Neural cell (in vitro differentiated cells): ENCODE data around the gene PRXL2B. TPM values are rescaled to one million over a fixed set of nuclear protein-coding genes. Genes with fewer than 3 reads are reported as not detected.

Experiments
- H2AFZ ChIP-seq: fragments of 200-600, 300-800 bp; sonication (generic), shearing (Covaris generic); 2 replicates; pipeline ENCODE4 v1.6.0; 2014; ENCODE audit warnings: low read depth, mild to moderate bottlenecking, antibody characterized with exemption, low read length, moderate library complexity
- H3F3A ChIP-seq: fragments of 200-600 bp; shearing (Covaris generic); 2 replicates; pipeline ENCODE4 v1.6.1; 2016; ENCODE audit warnings: mild to moderate bottlenecking, moderate library complexity, mixed read lengths, antibody characterized with exemption, low read length; ENCODE audit not compliant: insufficient read depth, poor library complexity, severe bottlenecking
- H3K27ac ChIP-seq: fragments of 200-600, 300-800 bp; sonication (generic), shearing (Covaris generic); 2 replicates; pipeline ENCODE4 v1.5.1; 2014; ENCODE audit warnings: mild to moderate bottlenecking, low read length, moderate library complexity
- H3K27me3 ChIP-seq: fragments of 300-800, 200-600 bp; sonication (generic), shearing (Covaris generic); 2 replicates; pipeline ENCODE4 v1.6.0; 2014; ENCODE audit warnings: mild to moderate bottlenecking, low read depth, low read length, moderate library complexity; ENCODE audit not compliant: insufficient read depth
- H3K36me3 ChIP-seq: fragments of 300-800, 200-600 bp; sonication (generic), shearing (Covaris generic); 2 replicates; pipeline ENCODE4 v1.5.1; 2014; ENCODE audit warnings: mild to moderate bottlenecking, antibody characterized with exemption, low read length, moderate library complexity; ENCODE audit not compliant: insufficient read depth
- H3K4me2 ChIP-seq: fragments of 300-800, 200-600 bp; sonication (generic), shearing (Covaris generic); 2 replicates; pipeline ENCODE4 v1.6.0; 2014; ENCODE audit warnings: mild to moderate bottlenecking, low read length
- H3K4me3 ChIP-seq: fragments of 300-800, 200-600 bp; sonication (generic), shearing (Covaris generic); 2 replicates; pipeline ENCODE4 v1.5.1; 2014; ENCODE audit warnings: mild to moderate bottlenecking, low read length, moderate library complexity
- H3K79me2 ChIP-seq: fragments of 200-600 bp; shearing (Covaris generic); replicated peaks from 2 replicates; pipeline ENCODE4 v1.6.0; 2014; ENCODE audit warnings: mild to moderate bottlenecking, low read length, moderate library complexity; ENCODE audit not compliant: insufficient read depth
- H3K9ac ChIP-seq: fragments of 300-800, 200-600 bp; sonication (generic), shearing (Covaris generic); 2 replicates; pipeline ENCODE4 v1.6.1; 2016; ENCODE audit warnings: mild to moderate bottlenecking, low read length, mixed read lengths
- H3K9me2 ChIP-seq: fragments of 200-600 bp; shearing (Covaris generic); 2 replicates; pipeline ENCODE4 v1.6.1; 2016; ENCODE audit warnings: mild to moderate bottlenecking, low read length, mixed read lengths; ENCODE audit not compliant: insufficient read depth
- H3K9me3 ChIP-seq: fragments of 200-600, 300-800 bp; sonication (generic), shearing (Covaris generic); 2 replicates; pipeline ENCODE4 v1.6.1; 2016; ENCODE audit warnings: mild to moderate bottlenecking, mixed run types, low read length, moderate library complexity, mixed read lengths
- H4K20me1 ChIP-seq: fragments of 200-600 bp; shearing (Covaris generic); 2 replicates; pipeline ENCODE4 v1.6.1; 2016; ENCODE audit warnings: mild to moderate bottlenecking, mixed run types; ENCODE audit not compliant: insufficient read depth
- EP300 ChIP-seq: fragments of 450-650 bp; conservative IDR thresholded peaks from 2 replicates; pipeline ENCODE4 v1.6.1; 2014; ENCODE audit warnings: antibody characterized with exemption, mild to moderate bottlenecking, moderate library complexity; ENCODE audit not compliant: poor library complexity, severe bottlenecking
- EZH2 ChIP-seq: fragments of 200-600, 300-800 bp; shearing (Covaris generic), sonication (generic); IDR thresholded peaks from 2 replicates; pipeline ENCODE4 v1.6.1; 2014; ENCODE audit warnings: antibody characterized with exemption, low read length, borderline replicate concordance, mild to moderate bottlenecking; ENCODE audit not compliant: insufficient read depth, poor library complexity, severe bottlenecking
- MXI1 ChIP-seq: fragments of 450-650 bp; conservative IDR thresholded peaks from 2 replicates; pipeline ENCODE4 v1.6.1; 2014; ENCODE audit warnings: antibody characterized with exemption, mild to moderate bottlenecking; ENCODE audit not compliant: poor library complexity, severe bottlenecking
- POLR2AphosphoS5 ChIP-seq: IDR thresholded peaks from 2 replicates; pipeline ENCODE4 v1.6.1; 2012
- RAD21 ChIP-seq: fragments of 450-650 bp; conservative IDR thresholded peaks from 2 replicates; pipeline ENCODE4 v1.6.1; 2014; ENCODE audit warnings: antibody characterized with exemption, mild to moderate bottlenecking, moderate library complexity
- SMC3 ChIP-seq: fragments of 450-650 bp; conservative IDR thresholded peaks from 2 replicates; pipeline ENCODE4 v1.6.1; 2014; ENCODE audit warnings: antibody characterized with exemption, mild to moderate bottlenecking, moderate library complexity; ENCODE audit not compliant: poor library complexity
- TAF1 ChIP-seq: IDR thresholded peaks from 2 replicates; pipeline ENCODE4 v1.6.1; 2012; ENCODE audit warnings: low read depth
- polyA plus RNA-seq: library from polyadenylated mRNA; depleted of rRNA; stranded (reverse); fragments of >200 nt; gene quantifications from 2 replicates; pipeline ENCODE4 v1.2.3, GENCODE V29; 2014
- TF ChIP-seq, protein P1 (sequence below): IDR thresholded peaks from 2 replicates; pipeline ENCODE4 v1.6.1; 2012; ENCODE audit warnings: borderline replicate concordance
- TF ChIP-seq, protein P2 (sequence below): fragments of 450-650 bp; IDR thresholded peaks from 2 replicates; pipeline ENCODE4 v1.5.1; 2014; ENCODE audit warnings: antibody characterized with exemption, mild to moderate bottlenecking, moderate library complexity; ENCODE audit not compliant: poor library complexity, severe bottlenecking

Gene PRXL2B
- polyA plus RNA-seq, 1 donor from 2014 or later = 29.0 TPM

DNA sequence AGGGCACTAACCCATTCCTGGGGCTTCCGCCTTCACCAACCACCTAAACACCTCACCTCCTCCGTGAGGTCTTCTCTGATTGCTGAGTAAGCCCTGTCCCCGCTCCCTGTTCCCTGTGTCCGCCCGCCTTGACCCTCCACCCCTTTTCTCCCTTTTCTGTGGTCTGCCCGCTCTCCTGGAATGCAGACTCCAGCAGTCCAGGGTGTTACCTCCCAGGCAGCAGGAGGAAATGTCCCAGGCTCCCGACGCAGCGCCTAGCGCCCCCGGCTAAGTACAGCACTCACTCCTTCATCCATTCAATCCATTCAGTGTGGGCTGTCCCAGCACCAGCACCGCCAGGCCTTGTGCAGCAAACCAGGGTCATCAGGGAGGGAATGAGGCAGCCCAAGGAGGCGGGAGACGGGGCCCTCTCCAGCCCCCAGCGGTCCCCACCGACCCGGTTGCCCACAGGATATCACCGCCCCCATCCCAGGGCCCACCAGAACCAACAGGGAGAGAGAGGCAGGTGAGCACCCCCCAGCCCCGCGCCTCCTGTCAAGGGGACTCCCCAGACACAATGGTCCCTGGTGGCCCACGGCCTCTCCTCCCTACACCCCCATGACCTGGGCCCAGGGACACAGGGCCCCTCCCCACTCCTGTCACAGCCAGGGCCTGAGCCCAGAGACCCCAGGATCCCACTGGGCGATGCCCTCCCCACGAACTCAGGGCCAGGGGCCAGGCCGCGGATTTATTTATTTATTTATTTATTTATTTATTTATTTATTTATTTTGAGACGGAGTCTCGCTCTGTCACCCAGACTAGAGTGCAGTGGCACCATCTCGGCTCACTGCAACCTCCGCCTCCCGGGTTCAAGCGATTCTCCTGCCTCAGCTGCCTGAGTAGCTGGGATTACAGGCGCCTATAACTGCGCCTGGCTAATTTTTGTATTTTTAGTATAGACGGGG, 20.2 kb upstream of the PRXL2B start:
- no peaks in the 10 kb centered on the region for H3K27me3 ChIP-seq
- TF ChIP-seq, protein P1, sequence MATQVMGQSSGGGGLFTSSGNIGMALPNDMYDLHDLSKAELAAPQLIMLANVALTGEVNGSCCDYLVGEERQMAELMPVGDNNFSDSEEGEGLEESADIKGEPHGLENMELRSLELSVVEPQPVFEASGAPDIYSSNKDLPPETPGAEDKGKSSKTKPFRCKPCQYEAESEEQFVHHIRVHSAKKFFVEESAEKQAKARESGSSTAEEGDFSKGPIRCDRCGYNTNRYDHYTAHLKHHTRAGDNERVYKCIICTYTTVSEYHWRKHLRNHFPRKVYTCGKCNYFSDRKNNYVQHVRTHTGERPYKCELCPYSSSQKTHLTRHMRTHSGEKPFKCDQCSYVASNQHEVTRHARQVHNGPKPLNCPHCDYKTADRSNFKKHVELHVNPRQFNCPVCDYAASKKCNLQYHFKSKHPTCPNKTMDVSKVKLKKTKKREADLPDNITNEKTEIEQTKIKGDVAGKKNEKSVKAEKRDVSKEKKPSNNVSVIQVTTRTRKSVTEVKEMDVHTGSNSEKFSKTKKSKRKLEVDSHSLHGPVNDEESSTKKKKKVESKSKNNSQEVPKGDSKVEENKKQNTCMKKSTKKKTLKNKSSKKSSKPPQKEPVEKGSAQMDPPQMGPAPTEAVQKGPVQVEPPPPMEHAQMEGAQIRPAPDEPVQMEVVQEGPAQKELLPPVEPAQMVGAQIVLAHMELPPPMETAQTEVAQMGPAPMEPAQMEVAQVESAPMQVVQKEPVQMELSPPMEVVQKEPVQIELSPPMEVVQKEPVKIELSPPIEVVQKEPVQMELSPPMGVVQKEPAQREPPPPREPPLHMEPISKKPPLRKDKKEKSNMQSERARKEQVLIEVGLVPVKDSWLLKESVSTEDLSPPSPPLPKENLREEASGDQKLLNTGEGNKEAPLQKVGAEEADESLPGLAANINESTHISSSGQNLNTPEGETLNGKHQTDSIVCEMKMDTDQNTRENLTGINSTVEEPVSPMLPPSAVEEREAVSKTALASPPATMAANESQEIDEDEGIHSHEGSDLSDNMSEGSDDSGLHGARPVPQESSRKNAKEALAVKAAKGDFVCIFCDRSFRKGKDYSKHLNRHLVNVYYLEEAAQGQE = no peak
- TF ChIP-seq EZH2 (no peak), RAD21 (no peak), POLR2AphosphoS5 (no peak), MXI1 (no peak), EP300 (no peak), SMC3 (no peak), TAF1 (no peak)
- TF ChIP-seq, protein P2, sequence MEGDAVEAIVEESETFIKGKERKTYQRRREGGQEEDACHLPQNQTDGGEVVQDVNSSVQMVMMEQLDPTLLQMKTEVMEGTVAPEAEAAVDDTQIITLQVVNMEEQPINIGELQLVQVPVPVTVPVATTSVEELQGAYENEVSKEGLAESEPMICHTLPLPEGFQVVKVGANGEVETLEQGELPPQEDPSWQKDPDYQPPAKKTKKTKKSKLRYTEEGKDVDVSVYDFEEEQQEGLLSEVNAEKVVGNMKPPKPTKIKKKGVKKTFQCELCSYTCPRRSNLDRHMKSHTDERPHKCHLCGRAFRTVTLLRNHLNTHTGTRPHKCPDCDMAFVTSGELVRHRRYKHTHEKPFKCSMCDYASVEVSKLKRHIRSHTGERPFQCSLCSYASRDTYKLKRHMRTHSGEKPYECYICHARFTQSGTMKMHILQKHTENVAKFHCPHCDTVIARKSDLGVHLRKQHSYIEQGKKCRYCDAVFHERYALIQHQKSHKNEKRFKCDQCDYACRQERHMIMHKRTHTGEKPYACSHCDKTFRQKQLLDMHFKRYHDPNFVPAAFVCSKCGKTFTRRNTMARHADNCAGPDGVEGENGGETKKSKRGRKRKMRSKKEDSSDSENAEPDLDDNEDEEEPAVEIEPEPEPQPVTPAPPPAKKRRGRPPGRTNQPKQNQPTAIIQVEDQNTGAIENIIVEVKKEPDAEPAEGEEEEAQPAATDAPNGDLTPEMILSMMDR = no peak
- H3K4me3 ChIP-seq = no peak overlapping the region
- no peak overlapping the region for H3K27ac ChIP-seq
- H3K36me3 ChIP-seq = no peaks in the 10 kb centered on the region
- no peaks in the 10 kb centered on the region for H3K9me2 ChIP-seq
- no peak overlapping the region for H2AFZ ChIP-seq
- no peaks in the 10 kb centered on the region for H3K79me2 ChIP-seq
- H3F3A ChIP-seq = no peaks in the 10 kb centered on the region
- no peak overlapping the region for H3K9ac ChIP-seq
- no peaks in the 10 kb centered on the region for H4K20me1 ChIP-seq
- H3K4me2 ChIP-seq = no peak overlapping the region
- H3K9me3 ChIP-seq = no peaks in the 10 kb centered on the region

DNA sequence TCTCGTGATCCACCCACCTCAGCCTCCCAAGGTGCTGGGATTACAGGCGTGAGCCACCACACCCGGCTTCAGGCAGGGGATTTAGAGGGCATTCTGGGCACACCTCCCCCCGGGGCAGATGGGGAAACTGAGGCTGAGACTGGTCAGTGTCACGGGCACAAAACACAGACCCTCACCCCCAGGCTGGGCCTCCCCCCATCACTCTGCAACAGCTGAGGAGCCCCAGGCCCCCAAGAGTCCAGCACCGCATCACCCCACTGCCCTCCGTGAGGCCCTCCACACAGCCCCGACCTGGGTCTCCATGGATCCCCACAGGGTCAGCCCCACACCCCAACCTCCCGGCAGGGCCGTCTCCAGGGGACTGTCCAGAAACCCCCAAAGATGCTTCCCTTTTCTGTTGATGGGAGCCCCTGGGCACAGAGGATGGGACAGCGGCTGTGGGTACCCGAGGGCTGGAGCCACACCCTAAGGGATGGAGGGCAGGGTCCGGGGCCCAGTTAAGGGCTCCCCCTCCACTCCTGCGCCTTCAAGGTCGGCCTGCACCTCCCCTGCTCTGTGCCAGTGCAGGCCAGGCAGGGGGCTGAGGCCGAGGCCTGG, 19.4 kb upstream of the PRXL2B start:
- no peak overlapping the region for H2AFZ ChIP-seq
- no peaks in the 10 kb centered on the region for H3K9me3 ChIP-seq
- no peak for TF ChIP-seq POLR2AphosphoS5
- no peak for TF ChIP-seq RAD21
- TF ChIP-seq, protein P1 = no peak
- no peak for TF ChIP-seq SMC3
- TF ChIP-seq MXI1 = no peak
- no peak for TF ChIP-seq EZH2
- TF ChIP-seq EP300 = no peak
- TF ChIP-seq, protein P2 = no peak
- TF ChIP-seq TAF1 = no peak
- no peak overlapping the region for H3K4me2 ChIP-seq
- no peaks in the 10 kb centered on the region for H3K36me3 ChIP-seq
- H3K79me2 ChIP-seq = no peaks in the 10 kb centered on the region
- no peak overlapping the region for H3K4me3 ChIP-seq
- no peaks in the 10 kb centered on the region for H3K27me3 ChIP-seq
- no peak overlapping the region for H3K9ac ChIP-seq
- H3K27ac ChIP-seq = no peak overlapping the region
- no peaks in the 10 kb centered on the region for H3K9me2 ChIP-seq
- H3F3A ChIP-seq = no peaks in the 10 kb centered on the region
- H4K20me1 ChIP-seq = no peaks in the 10 kb centered on the region
